Stimulated activated CD8-positive, alpha-beta memory T cell treated with anti-CD3 and anti-CD28 coated beads, Interleukin-2, amount 100 ng/mL, for 48 hours (primary cell): ENCODE measurements around the gene NFATC3.

Source experiments
- DNase-seq, 2 donors: peaks; one replicate each; pipeline ENCODE4 v3.0.0-alpha.2; 2020; ENCODE audit warnings: low read depth in 2 of 2

NFATC3 gene

GRCh38 chr16:68272507-68273209 lies 187.5 kb downstream of the NFATC3 start:
- no peak for DNase-seq

GRCh38 chr16:68273459-68273858 lies 188.3 kb downstream of the NFATC3 start:
- DNase-seq: no peak

DNA sequence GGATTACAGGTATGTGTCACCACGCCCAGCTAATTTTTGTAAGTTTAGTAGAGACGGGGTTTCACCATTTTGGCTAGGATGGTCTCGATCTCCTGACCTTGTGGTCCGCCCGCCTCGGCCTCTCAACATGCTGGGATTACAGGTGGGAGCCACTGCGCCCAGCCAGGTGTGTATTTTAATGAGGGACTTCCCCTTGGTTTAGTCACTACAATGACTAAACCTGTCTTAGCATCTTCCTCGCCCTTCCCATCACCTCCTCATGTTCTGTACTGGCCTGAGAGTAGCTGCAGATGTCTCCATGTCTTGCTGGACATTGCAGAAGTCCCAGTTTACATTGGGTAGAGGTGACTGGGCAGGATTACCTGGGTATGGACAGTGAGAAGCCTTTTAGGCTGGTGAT lies 188.7 kb downstream of the NFATC3 start:
- DNase-seq: no peak

DNA sequence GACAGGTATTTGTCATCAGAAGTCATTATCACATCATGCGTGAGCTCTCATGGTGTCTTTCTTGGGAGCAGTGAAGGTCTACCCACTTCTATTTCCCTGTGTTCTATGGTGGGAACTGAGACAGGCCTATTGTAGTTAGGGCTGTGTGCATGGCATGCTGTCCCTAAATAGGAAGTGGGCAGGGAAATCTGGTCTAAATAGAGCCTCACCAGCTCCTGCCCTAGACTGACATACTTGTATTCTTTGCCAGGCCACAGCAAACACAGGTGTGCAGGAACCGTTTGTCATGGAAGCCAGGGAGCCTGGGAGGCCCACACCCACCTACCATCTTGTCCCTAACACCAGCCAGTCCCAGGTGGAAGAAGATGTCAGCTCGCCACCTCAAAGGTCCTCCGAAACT lies 189.3 kb downstream of the NFATC3 start:
- DNase-seq: no peak

DNA sequence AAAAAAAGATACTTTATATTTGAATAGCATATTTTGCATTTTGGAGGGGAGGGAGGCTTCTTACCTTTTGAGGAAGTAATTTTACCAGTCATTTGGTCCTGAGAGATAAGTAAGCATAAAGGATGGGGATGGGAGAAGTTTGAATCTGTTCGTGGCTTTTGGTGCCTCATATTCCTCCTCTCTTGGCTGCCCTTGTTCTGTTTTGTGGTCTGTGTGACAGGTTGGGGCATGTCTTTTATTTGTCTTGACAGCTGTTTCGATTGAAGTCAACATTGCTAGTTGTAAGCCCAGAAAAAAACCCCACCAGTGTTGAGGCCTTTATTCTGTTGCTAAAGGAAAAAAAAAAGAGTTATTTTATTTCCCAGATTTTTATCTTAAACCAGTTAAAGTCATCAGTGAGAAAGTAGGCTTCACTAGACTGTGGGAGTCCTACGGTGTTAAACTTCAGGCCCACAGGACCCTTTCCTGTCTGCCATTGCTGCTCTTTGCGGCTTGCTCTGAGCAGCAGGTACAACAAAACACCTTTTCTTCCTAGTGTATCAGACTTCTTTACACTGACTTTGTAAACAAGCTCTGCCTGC lies 190.5 kb downstream of the NFATC3 start:
- no peak for DNase-seq

DNA sequence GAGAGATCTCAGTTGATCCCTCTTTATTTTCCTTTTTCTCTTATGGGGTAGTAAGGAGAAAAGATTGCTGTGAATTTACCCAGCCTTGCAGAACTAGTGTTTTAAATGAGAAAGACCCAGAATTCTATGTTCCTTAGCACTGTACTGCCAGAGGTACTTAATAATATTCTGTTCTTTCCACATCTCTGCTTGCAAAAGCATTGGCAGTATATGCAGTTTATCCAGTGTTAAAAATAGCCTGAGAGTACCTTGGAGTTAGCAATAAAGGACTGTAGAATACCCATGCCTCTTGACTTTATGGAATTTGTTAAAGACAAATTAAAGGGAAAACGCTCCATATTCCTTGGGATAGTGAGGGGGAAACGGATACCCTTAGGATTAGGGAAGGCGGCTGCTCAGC lies 191.1 kb downstream of the NFATC3 start:
- no peak for DNase-seq
